B cell (primary cell): ENCODE measurements around the gene YIF1A. TPM values are rescaled to one million over a fixed set of nuclear protein-coding genes. Genes with fewer than 3 reads are reported as not detected.
A peak's percentile ranks its signal among the peaks of the same experiment; 100 is the strongest.

Experiments used
- ATAC-seq: fragments of 200-7000 bp; cut with Tn5 transposase; one replicate; pipeline ENCODE4 v1.10.0; 2021; ENCODE audit warnings: low read depth, mild to moderate bottlenecking, moderate number of reproducible peaks, moderate library complexity
- CTCF ChIA-PET: fragments of 350-600 bp; sonication (Branson Sonifier 250); formaldehyde crosslinking; loops from one replicate; lab custom pipeline; 2021; ENCODE audit warnings: antibody characterized with exemption, inconsistent platforms; lab: Charles Lee
- POLR2A ChIA-PET: fragments of 350-600 bp; sonication (Branson Sonifier 250); formaldehyde crosslinking; loops from one replicate; lab custom pipeline; 2021; ENCODE audit warnings: antibody characterized with exemption; lab: Charles Lee
- DNase-seq: peaks from one replicate; pipeline ENCODE4 v3.0.0; 2013
- H2AFZ ChIP-seq: 2 replicates; pipeline ENCODE4 v1.6.1; 2012; ENCODE audit warnings: mild to moderate bottlenecking, low read depth, low read length; ENCODE audit not compliant: insufficient read depth, poor library complexity, severe bottlenecking
- H3K27ac ChIP-seq, 2 donors: 1 replicate in 1 of 2; 2 replicates in 1 of 2; pipeline ENCODE4 v1.5.1; 2012 to 2013; ENCODE audit warnings: low read length in 2 of 2, mild to moderate bottlenecking in 2 of 2, moderate library complexity in 1 of 2
- H3K27me3 ChIP-seq, 4 experiments: fragments of 200-600 bp in 1 of 4; sonication (generic) in 1 of 4; replicated peaks in 1 of 4; 1 replicate in 2 of 4; 2 replicates in 2 of 4; pipeline versions ENCODE4 v1.6.1 to v1.7.0; 2013 to 2016; ENCODE audit warnings: low read length in 3 of 4, mild to moderate bottlenecking in 2 of 4, mixed read lengths in 1 of 4, moderate library complexity in 1 of 4; ENCODE audit not compliant: insufficient read depth in 4 of 4, control insufficient read depth in 3 of 4; ENCODE audit errors: control extremely low read depth in 1 of 4
- H3K36me3 ChIP-seq, 2 experiments: replicated peaks in 1 of 2; 1 replicate in 1 of 2; 2 replicates in 1 of 2; pipeline versions ENCODE4 v1.6.1 to v1.7.1; 2013; ENCODE audit warnings: low read length in 1 of 2; ENCODE audit not compliant: insufficient read depth in 2 of 2, control insufficient read depth in 1 of 2; ENCODE audit errors: control extremely low read depth in 1 of 2, extremely low read depth in 1 of 2
- H3K4me1 ChIP-seq, 2 donors: fragments of 200-600 bp in 1 of 2; sonication (generic) in 1 of 2; 1 replicate in 1 of 2; 2 replicates in 1 of 2; pipeline versions ENCODE4 v1.5.1 to v1.6.1; 2013 to 2017; ENCODE audit warnings: low read length in 2 of 2; ENCODE audit not compliant: control insufficient read depth in 2 of 2, insufficient read depth in 2 of 2
- H3K4me2 ChIP-seq: replicated peaks from 2 replicates; pipeline ENCODE3; 2012; ENCODE audit warnings: mild to moderate bottlenecking, low read depth, low read length; ENCODE audit not compliant: poor library complexity, severe bottlenecking
- H3K4me3 ChIP-seq, 5 experiments: fragments of 200-600 bp in 1 of 5; sonication (generic) in 1 of 5; 1 replicate in 3 of 5; 2 replicates in 2 of 5; pipeline versions ENCODE4 v1.5.1 to v1.7.0; 2011 to 2016; ENCODE audit warnings: low read length in 4 of 5, mild to moderate bottlenecking in 4 of 5, low read depth in 2 of 5, control low read depth in 1 of 5, moderate library complexity in 1 of 5; ENCODE audit not compliant: insufficient read depth in 1 of 5; ENCODE audit errors: control extremely low read depth in 1 of 5, extremely low read depth in 1 of 5
- H3K79me2 ChIP-seq: fragments of 200-600 bp; sonication (generic); one replicate; pipeline ENCODE4 v1.6.0; 2016; ENCODE audit warnings: low read length; ENCODE audit not compliant: control insufficient read depth, insufficient read depth
- H3K9ac ChIP-seq: fragments of 200-600 bp; sonication (generic); 2 replicates; pipeline ENCODE4 v1.6.1; 2017; ENCODE audit warnings: mild to moderate bottlenecking, low read length, moderate library complexity
- H3K9me3 ChIP-seq, 3 donors: one replicate each; pipeline versions ENCODE4 v1.6.1 to v1.7.1; 2013; ENCODE audit warnings: low read length in 2 of 3; ENCODE audit not compliant: control insufficient read depth in 2 of 3, insufficient read depth in 1 of 3; ENCODE audit errors: control extremely low read depth in 1 of 3
- H4K20me1 ChIP-seq: 2 replicates; pipeline ENCODE4 v1.6.0; 2012; ENCODE audit warnings: mild to moderate bottlenecking, low read length; ENCODE audit not compliant: insufficient read depth, control insufficient read depth, poor library complexity, severe bottlenecking
- H3K27ac Mint-ChIP-seq: one replicate; pipeline ENCODE4 v1.8.0; 2021; ENCODE audit warnings: mixed read lengths
- H3K27me3 Mint-ChIP-seq: one replicate; pipeline ENCODE4 v1.8.0; 2021; ENCODE audit warnings: mixed read lengths
- H3K4me1 Mint-ChIP-seq: one replicate; pipeline ENCODE4 v1.8.0; 2021; ENCODE audit warnings: mixed read lengths
- H3K4me3 Mint-ChIP-seq: one replicate; pipeline ENCODE4 v1.8.0; 2021; ENCODE audit warnings: mixed read lengths
- H3K9me3 Mint-ChIP-seq: one replicate; pipeline ENCODE4 v1.8.0; 2022; ENCODE audit warnings: mixed read lengths; ENCODE audit not compliant: insufficient read depth
- CTCF ChIP-seq: fragments of 200-600 bp; IDR thresholded peaks from one replicate; pipeline ENCODE4 v1.8.0; 2022; ENCODE audit warnings: antibody characterized with exemption, mild to moderate bottlenecking
- EZH2 ChIP-seq: IDR thresholded peaks from 2 replicates; pipeline ENCODE4 v1.6.1; 2012; ENCODE audit warnings: borderline replicate concordance, low read depth, mild to moderate bottlenecking, moderate library complexity, low read length; ENCODE audit not compliant: insufficient read depth, poor library complexity, severe bottlenecking
- WGBS: methylation state at CpG from one replicate; pipeline ENCODE4 v1.1.5; 2013; ENCODE audit warnings: missing lambda C conversion rate; ENCODE audit not compliant: insufficient coverage; 5-methylcytosine and 5-hydroxymethylcytosine counted together
- intact Hi-C: fragments of 100-400 bp; cut with micrococcal nuclease; formaldehyde crosslinking; loops from one replicate; pipeline ENCODE4 v1.10.0; 2022
- polyA plus RNA-seq: library from polyadenylated mRNA; depleted of rRNA; stranded (reverse); fragments of >200 nt; gene quantifications from 2 replicates; pipeline ENCODE4 v1.2.3, GENCODE V29; 2012
- total RNA-seq, 2 donors: library from RNA; stranded (reverse); fragments of 120-200 nt in 1 of 2; gene quantifications; 1 replicate in 1 of 2; 2 replicates in 1 of 2; pipeline versions ENCODE4 v1.2.3 to v1.2.4, GENCODE V29; 2013 to 2022

Gene YIF1A
- total and polyA plus RNA-seq, 2 donors (not counting 1 experiment from before 2014, with no cell fraction given), result 43.9 to 95.0 TPM

- no peak for TF ChIP-seq EZH2
- no peak for TF ChIP-seq CTCF
- Mint-ChIP-seq H3K9me3 (no peaks in the 10 kb centered on the region), H3K27ac (peak within 1 kb of the TSS; percentile 96), H3K4me1 (peaks cover 29% of the 10 kb centered on the region), H3K4me3 (peak within 1 kb of the TSS; percentile 95), H3K27me3 (no peaks in the 10 kb centered on the region)
- peak within 1 kb of the TSS; percentile 79 for H2AFZ ChIP-seq
- under 1% methylated on average over 59 of the region's 64 CpGs for WGBS
- H3K4me3 ChIP-seq, result peak within 1 kb of the TSS; percentile 83 to 100 (median 98)
- peak within 1 kb of the TSS; percentile 81 to 97 for H3K27ac ChIP-seq
- H3K9me3 ChIP-seq, result no peaks in the 10 kb centered on the region
- H3K79me2 ChIP-seq, result peaks cover 39% of the 10 kb centered on the region
- H4K20me1 ChIP-seq, result peaks cover 38% of the 10 kb centered on the region
- ATAC-seq (peak; percentile 77), DNase-seq (peak; percentile 100)
- peak within 1 kb of the TSS; percentile 99 for H3K4me2 ChIP-seq
- intact Hi-C loops, result loop anchor here (1.0 to 5.0 kb wide), 7 partner anchors 14 to 556 kb away; partner anchors contain the start of genes BRMS1, CFL1, KAT5 and SF3B2
- peak within 1 kb of the TSS; percentile 94 for H3K9ac ChIP-seq
- peaks cover 14 to 27% of the 10 kb centered on the region in 2 donors for H3K4me1 ChIP-seq
- ChIA-PET CTCF (interaction anchor here (0.6 to 1.6 kb wide), 6 partner anchors 14 to 379 kb away, joined by 3 to 9 read pairs (median 4); partner anchors contain the start of gene YIF1A), POLR2A (interaction anchor here (0.5 to 2.4 kb wide), 15 partner anchors 9 to 380 kb away, joined by 3 to 13 read pairs (median 5); partner anchors contain the start of genes BANF1, EIF1AD, SF3B2 and YIF1A)
- H3K27me3 ChIP-seq, result no peaks in the 10 kb centered on the region
- peaks cover 0 to 42% of the 10 kb centered on the region in 2 experiments for H3K36me3 ChIP-seq
Measured at GRCh38 chr11:66268244-66268951, 20.5 kb downstream of the YIF1A start, which contains the start of gene RAB1B. RAB1B (plus strand) TSS chr11:66268639; CDS start chr11:66268680, 41 bp downstream.
